Activated CD4-positive, CD25-positive, alpha-beta regulatory T cell treated with anti-CD3 and anti-CD28 coated beads, Interleukin-2, amount 50 U/mL, for 72 hours (primary cell): ENCODE measurements around the gene SRM.
"Not testable (repeated sequence)": the region's sequence is repeated elsewhere in the genome, so short reads cannot be mapped to it uniquely, and the experiment has no call there.

ENCODE experiments used
- DNase-seq: peaks from one replicate; pipeline ENCODE4 v3.0.0; 2021

The SRM gene

GRCh38 chr1:11044086-11044848, 15.6 kb downstream of the SRM start:
- DNase-seq: peak; percentile 21

- peak; percentile 23 for DNase-seq
These were observed 16.6 kb downstream of the SRM start for GRCh38 chr1:11042995-11043874.

- DNase-seq: no peak
These were observed 17.8 kb downstream of the SRM start for GRCh38 chr1:11042065-11042464.

- DNase-seq: no peak
These were observed 18.8 kb downstream of the SRM start for GRCh38 chr1:11041048-11041447.

GRCh38 chr1:11040105-11040429, 19.8 kb downstream of the SRM start:
- DNase-seq: not testable (repeated sequence)

- DNase-seq: no peak
These were observed 20.3 kb downstream of the SRM start for GRCh38 chr1:11039351-11040104.

GRCh38 chr1:11037740-11038182, 22.1 kb downstream of the SRM start:
- DNase-seq: peak; percentile 87

GRCh38 chr1:11037019-11037739, 22.6 kb downstream of the SRM start:
- peak; percentile 19 for DNase-seq

- DNase-seq: no peak
These were observed 28.1 kb downstream of the SRM start for GRCh38 chr1:11031624-11032262.

GRCh38 chr1:11030865-11031264, 29.0 kb downstream of the SRM start:
- no peak for DNase-seq

- no peak for DNase-seq
These were observed 31.8 kb downstream of the SRM start for GRCh38 chr1:11028018-11028417.

- DNase-seq: no peak
These were observed 32.5 kb downstream of the SRM start for GRCh38 chr1:11027316-11027715.

- DNase-seq: no peak
These were observed 32.9 kb downstream of the SRM start for GRCh38 chr1:11026903-11027302.

GRCh38 chr1:11026052-11026451, 33.8 kb downstream of the SRM start:
- DNase-seq: no peak

GRCh38 chr1:11025618-11026017, 34.2 kb downstream of the SRM start:
- no peak for DNase-seq

GRCh38 chr1:11024874-11025203, 35.0 kb downstream of the SRM start:
- no peak for DNase-seq

GRCh38 chr1:11024154-11024873, 35.5 kb downstream of the SRM start:
- no peak for DNase-seq

GRCh38 chr1:11023201-11023600, 36.6 kb downstream of the SRM start:
- no peak for DNase-seq

GRCh38 chr1:11019971-11020370, 39.8 kb downstream of the SRM start:
- DNase-seq: no peak

GRCh38 chr1:11019358-11019757, 40.5 kb downstream of the SRM start:
- not testable (repeated sequence) for DNase-seq

GRCh38 chr1:11013160-11013531, 46.7 kb downstream of the SRM start:
- no peak for DNase-seq
